Neutrophil (primary cell): ENCODE data around the gene ALG11.
"Not testable (repeated sequence)": the region's sequence is repeated elsewhere in the genome, so short reads cannot be mapped to it uniquely, and the experiment has no call there.

Experiments
- H3K27ac ChIP-seq: fragments of 200-600 bp; sonication (generic); 2 replicates; pipeline ENCODE4 v1.5.1; 2016; ENCODE audit warnings: mild to moderate bottlenecking, moderate library complexity
- H3K27me3 ChIP-seq: fragments of 200-600 bp; sonication (generic); 2 replicates; pipeline ENCODE4 v1.6.0; 2016; ENCODE audit warnings: mild to moderate bottlenecking
- H3K36me3 ChIP-seq: fragments of 200-600 bp; sonication (generic); 2 replicates; pipeline ENCODE4 v1.5.1; 2017
- H3K4me1 ChIP-seq, 2 experiments: fragments of 200-600 bp in 1 of 2; sonication (generic) in 1 of 2; 1 replicate in 1 of 2; 2 replicates in 1 of 2; pipeline versions ENCODE4 v1.5.1 to v1.6.1; 2013 to 2016; ENCODE audit warnings: low read depth in 1 of 2, low read length in 1 of 2, mild to moderate bottlenecking in 1 of 2, moderate library complexity in 1 of 2; ENCODE audit not compliant: control insufficient read depth in 1 of 2, insufficient read depth in 1 of 2
- H3K4me3 ChIP-seq, 2 experiments: fragments of 200-600 bp in 1 of 2; sonication (generic) in 1 of 2; 1 replicate in 1 of 2; 2 replicates in 1 of 2; pipeline ENCODE4 v1.5.1; 2013 to 2016; ENCODE audit warnings: low read depth in 1 of 2, low read length in 1 of 2, mild to moderate bottlenecking in 1 of 2, moderate library complexity in 1 of 2
- H3K9me3 ChIP-seq: fragments of 200-600 bp; sonication (generic); 2 replicates; pipeline ENCODE4 v1.5.1; 2016
- TF ChIP-seq, protein P1 (sequence below): fragments of 200-600 bp; sonication (generic); IDR thresholded peaks from 2 replicates; pipeline ENCODE4 v1.5.1; 2016; ENCODE audit warnings: antibody characterized with exemption

The ALG11 gene

DNA sequence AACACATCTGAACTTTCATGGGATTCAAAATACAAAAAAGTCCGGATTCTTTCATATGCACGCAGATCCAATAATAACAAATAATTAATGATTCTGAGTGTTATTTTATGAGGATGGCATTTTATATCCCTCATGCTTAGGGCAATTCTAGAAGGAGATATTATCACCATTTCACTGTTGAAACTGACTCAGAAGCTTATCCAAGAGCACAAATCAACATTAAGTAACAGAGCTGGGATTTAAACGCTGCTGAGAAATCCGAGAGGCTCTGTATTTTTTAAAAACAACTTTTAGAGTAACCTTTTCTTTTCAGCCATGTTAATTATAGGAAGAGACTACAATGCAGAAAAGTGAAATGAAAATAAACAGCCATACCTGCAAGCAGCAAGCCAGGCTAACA lies 31.3 kb upstream of the ALG11 start:
- Histone ChIP-seq H3K4me3 (no peak overlapping the region), H3K27ac (no peak overlapping the region), H3K9me3 (no peaks in the 10 kb centered on the region), H3K36me3 (no peaks in the 10 kb centered on the region), H3K4me1 (no peaks in the 10 kb centered on the region), H3K27me3 (no peaks in the 10 kb centered on the region)
- TF ChIP-seq, protein P1, sequence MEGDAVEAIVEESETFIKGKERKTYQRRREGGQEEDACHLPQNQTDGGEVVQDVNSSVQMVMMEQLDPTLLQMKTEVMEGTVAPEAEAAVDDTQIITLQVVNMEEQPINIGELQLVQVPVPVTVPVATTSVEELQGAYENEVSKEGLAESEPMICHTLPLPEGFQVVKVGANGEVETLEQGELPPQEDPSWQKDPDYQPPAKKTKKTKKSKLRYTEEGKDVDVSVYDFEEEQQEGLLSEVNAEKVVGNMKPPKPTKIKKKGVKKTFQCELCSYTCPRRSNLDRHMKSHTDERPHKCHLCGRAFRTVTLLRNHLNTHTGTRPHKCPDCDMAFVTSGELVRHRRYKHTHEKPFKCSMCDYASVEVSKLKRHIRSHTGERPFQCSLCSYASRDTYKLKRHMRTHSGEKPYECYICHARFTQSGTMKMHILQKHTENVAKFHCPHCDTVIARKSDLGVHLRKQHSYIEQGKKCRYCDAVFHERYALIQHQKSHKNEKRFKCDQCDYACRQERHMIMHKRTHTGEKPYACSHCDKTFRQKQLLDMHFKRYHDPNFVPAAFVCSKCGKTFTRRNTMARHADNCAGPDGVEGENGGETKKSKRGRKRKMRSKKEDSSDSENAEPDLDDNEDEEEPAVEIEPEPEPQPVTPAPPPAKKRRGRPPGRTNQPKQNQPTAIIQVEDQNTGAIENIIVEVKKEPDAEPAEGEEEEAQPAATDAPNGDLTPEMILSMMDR = no peak

DNA sequence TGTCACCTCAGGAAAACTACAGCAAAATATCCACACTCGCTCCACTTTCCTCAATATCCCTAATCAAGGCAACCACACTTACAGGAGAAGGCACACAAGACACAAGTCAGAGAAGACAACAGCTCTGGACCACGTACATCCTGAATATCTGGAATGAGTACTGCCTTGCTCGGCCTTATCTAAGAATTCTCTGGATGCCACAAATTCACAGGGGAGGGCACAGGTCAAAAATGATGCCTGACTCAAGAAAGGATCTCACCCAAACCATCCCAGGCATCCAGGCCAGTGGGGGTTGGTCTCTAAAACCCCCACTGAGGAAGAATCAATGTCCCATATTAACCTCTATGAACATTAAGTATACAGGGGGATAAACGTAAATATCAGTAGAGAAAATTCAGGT lies 30.8 kb upstream of the ALG11 start:
- H3K27ac ChIP-seq = no peak overlapping the region
- H3K36me3 ChIP-seq = no peaks in the 10 kb centered on the region
- H3K27me3 ChIP-seq = no peaks in the 10 kb centered on the region
- no peak overlapping the region for H3K4me3 ChIP-seq
- TF ChIP-seq, protein P1 = no peak
- H3K9me3 ChIP-seq = no peaks in the 10 kb centered on the region
- H3K4me1 ChIP-seq = no peaks in the 10 kb centered on the region

DNA sequence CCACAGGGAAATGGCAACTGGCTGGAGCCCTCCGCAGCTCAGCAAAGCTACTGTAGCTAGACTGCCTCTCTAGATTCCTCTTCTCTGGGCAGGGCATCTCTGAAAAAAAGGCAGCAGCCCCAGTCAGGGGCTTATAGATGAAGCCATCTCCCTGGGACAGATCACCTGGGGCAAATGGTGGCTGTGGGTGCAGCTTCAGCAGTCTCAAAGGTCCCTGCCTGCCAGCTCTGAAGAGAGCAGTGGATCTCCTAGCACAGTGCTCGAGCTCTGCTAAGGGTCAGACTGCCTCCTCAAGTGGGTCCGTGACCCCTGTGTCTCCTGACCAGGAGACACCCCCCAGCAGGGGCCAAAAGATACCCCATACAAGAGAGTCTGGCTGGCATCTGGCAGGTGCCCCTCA lies 28.9 kb upstream of the ALG11 start:
- H3K27ac ChIP-seq, H3K9me3 ChIP-seq, H3K27me3 ChIP-seq, H3K4me1 ChIP-seq, H3K4me3 ChIP-seq, H3K36me3 ChIP-seq: not testable (repeated sequence)

DNA sequence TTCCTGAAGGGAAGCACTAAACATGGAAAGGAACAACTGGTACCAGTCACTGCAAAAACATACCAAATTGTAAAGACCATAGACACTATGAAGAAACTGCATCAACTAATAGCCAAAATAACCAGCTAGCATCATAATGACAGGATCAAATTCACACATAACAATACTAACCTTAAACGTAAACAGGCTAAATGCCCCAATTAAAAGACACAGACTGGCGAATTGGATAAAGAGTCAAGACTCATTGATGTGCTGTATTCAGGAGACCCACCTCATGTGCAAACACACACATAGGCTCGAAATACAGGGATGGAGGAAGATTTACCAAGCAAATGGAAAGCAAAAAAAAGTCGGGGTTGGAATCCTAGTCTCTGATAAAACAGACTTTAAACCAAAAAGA lies 27.3 kb upstream of the ALG11 start:
- not testable (repeated sequence) for H3K27ac ChIP-seq, H3K4me1 ChIP-seq, H3K27me3 ChIP-seq, H3K4me3 ChIP-seq, H3K36me3 ChIP-seq, H3K9me3 ChIP-seq

DNA sequence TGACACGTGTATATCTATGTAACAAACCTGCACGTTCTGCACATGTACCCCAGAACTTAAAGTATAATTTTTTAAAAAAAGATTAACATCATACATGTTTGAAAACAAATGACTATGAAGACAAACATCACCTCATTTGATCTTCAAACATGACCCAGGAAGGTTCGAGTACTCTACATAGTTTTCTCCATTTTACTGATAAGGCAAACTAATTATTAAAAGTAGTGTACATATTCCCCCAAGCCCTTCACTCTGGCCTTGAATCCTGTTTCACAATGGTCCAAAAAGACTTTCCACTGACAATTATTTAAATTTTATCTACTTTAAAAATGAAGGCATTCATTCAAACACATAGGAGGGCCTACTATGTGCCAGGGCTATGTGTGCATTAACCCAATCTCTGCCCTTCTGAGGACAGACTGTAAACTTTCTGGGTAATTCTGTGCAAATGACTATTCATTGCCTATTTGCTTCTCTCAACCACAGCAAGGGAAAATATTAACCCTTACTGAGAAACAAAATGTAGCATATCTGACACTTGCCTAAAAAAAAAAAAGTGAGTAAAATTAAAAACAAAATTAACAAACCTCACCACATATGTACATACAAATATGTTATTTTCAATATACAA lies 23.1 kb upstream of the ALG11 start:
- H3K27ac ChIP-seq = no peak overlapping the region
- H3K9me3 ChIP-seq = no peaks in the 10 kb centered on the region

DNA sequence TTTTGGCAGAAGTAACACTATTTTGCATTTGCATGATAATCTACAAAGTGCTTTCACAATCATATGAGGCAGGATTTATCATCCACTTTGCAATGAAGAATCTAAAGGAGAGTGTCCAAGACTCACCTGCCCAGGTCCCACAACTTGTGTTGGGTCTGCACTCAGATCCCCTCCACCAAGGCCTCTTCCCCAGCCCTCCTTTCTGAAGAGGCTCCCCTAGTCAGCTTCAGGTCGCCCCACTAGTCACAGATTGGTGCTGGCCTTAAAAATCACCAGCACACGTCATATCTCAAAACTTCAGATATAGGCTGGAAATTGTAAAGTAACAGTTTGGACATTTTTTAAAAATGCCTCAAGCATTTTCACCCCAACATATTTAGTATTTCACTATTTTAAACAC lies 18.5 kb upstream of the ALG11 start:
- Histone ChIP-seq H3K27ac (no peak overlapping the region), H3K36me3 (no peaks in the 10 kb centered on the region), H3K9me3 (no peaks in the 10 kb centered on the region), H3K4me1 (peaks cover 0 to 10% of the 10 kb centered on the region in 2 experiments), H3K4me3 (no peak overlapping the region), H3K27me3 (no peaks in the 10 kb centered on the region)
- TF ChIP-seq, protein P1 = no peak

More for the DNA sequence above, 23.1 kb upstream of the ALG11 start:
- H3K36me3 ChIP-seq = no peaks in the 10 kb centered on the region
- H3K4me3 ChIP-seq = no peak overlapping the region
- H3K27me3 ChIP-seq = no peaks in the 10 kb centered on the region
- TF ChIP-seq, protein P1 = no peak
- no peaks in the 10 kb centered on the region for H3K4me1 ChIP-seq
